IMR-90 (cell line): ENCODE data around the gene THRB. TPM values are rescaled to one million over a fixed set of nuclear protein-coding genes. Genes with fewer than 3 reads are reported as not detected.

Experiments used
- ATAC-seq: fragments of 200-7000 bp; cut with Tn5 transposase; 2 replicates; pipeline ENCODE4 v1.9.1; 2020; ENCODE audit warnings: low read depth, mild to moderate bottlenecking, moderate library complexity
- BruUV-seq: library from RNA; stranded (reverse); fragments of 400-500 nt; replicated peaks from 2 replicates; lab custom pipeline; 2021; lab: Mats Ljungman, UMichigan
- CTCF ChIA-PET: fragments of 300-600 bp; formaldehyde crosslinking; extraction: SDS; loops from one replicate; lab custom pipeline; 2021; ENCODE audit warnings: antibody characterized with exemption; lab: Yijun Ruan, JAX
- POLR2A ChIA-PET: fragments of 300-600 bp; sonication (Branson Sonifier 250); formaldehyde crosslinking; loops from one replicate; lab custom pipeline; 2022; ENCODE audit warnings: antibody characterized with exemption; ENCODE audit not compliant: unreplicated experiment; lab: Charles Lee
- DNase-seq: peaks from one replicate; pipeline ENCODE4 v3.0.0; 2013
- H2AFZ ChIP-seq: replicated peaks from 2 replicates; pipeline ENCODE3; 2013; ENCODE audit warnings: low read length, mild to moderate bottlenecking; ENCODE audit not compliant: poor library complexity
- H2AK5ac ChIP-seq: 2 replicates; pipeline ENCODE4 v1.6.1; 2013; ENCODE audit warnings: low read depth, low read length, inconsistent platforms
- H2AK9ac ChIP-seq: replicated peaks from 2 replicates; pipeline ENCODE3; 2013; ENCODE audit warnings: mild to moderate bottlenecking, low read depth, low read length, moderate library complexity; ENCODE audit not compliant: poor library complexity
- H2BK120ac ChIP-seq: 2 replicates; pipeline ENCODE4 v1.6.1; 2013; ENCODE audit warnings: low read depth, low read length, inconsistent platforms
- H2BK15ac ChIP-seq: 3 replicates; pipeline ENCODE4 v1.6.1; 2013; ENCODE audit warnings: low read depth, low read length, inconsistent platforms
- H2BK20ac ChIP-seq: 2 replicates; pipeline ENCODE4 v1.6.1; 2013; ENCODE audit warnings: low read depth, mild to moderate bottlenecking, inconsistent platforms, low read length, moderate library complexity
- H2BK5ac ChIP-seq: 2 replicates; pipeline ENCODE4 v1.6.1; 2013; ENCODE audit warnings: mild to moderate bottlenecking, low read depth, low read length, inconsistent platforms; ENCODE audit not compliant: poor library complexity, severe bottlenecking
- H3K14ac ChIP-seq: replicated peaks from 2 replicates; pipeline ENCODE4 v1.6.1; 2013; ENCODE audit warnings: low read depth, low read length, inconsistent platforms
- H3K18ac ChIP-seq: 2 replicates; pipeline ENCODE4 v1.6.1; 2013; ENCODE audit warnings: low read depth, low read length, control low read depth
- H3K23ac ChIP-seq: 2 replicates; pipeline ENCODE4 v1.6.1; 2013; ENCODE audit warnings: low read depth, low read length, inconsistent platforms
- H3K27ac ChIP-seq: 2 replicates; pipeline ENCODE4 v1.5.1; 2013; ENCODE audit warnings: mild to moderate bottlenecking, control low read depth, low read length; ENCODE audit not compliant: insufficient read depth
- H3K27me3 ChIP-seq: 2 replicates; pipeline ENCODE4 v1.6.1; 2013; ENCODE audit warnings: low read length; ENCODE audit not compliant: control insufficient read depth, insufficient read depth
- H3K36me3 ChIP-seq: 2 replicates; pipeline ENCODE4 v1.6.1; 2013; ENCODE audit warnings: low read length, mixed read lengths; ENCODE audit not compliant: control insufficient read depth, insufficient read depth
- H3K4ac ChIP-seq: 2 replicates; pipeline ENCODE4 v1.6.1; 2013; ENCODE audit warnings: low read depth, low read length, inconsistent platforms
- H3K4me1 ChIP-seq: 2 replicates; pipeline ENCODE4 v1.6.1; 2013; ENCODE audit warnings: low read length, mixed read lengths; ENCODE audit not compliant: control insufficient read depth, insufficient read depth
- H3K4me2 ChIP-seq: 2 replicates; pipeline ENCODE4 v1.6.1; 2013; ENCODE audit warnings: low read depth, mild to moderate bottlenecking, control low read depth, low read length, moderate library complexity
- H3K4me3 ChIP-seq: 2 replicates; pipeline ENCODE4 v1.5.1; 2013; ENCODE audit warnings: low read depth, mild to moderate bottlenecking, control low read depth, low read length, moderate library complexity; ENCODE audit not compliant: insufficient read depth
- H3K56ac ChIP-seq: 2 replicates; pipeline ENCODE4 v1.6.1; 2013; ENCODE audit warnings: low read length, inconsistent platforms; ENCODE audit not compliant: insufficient read depth; ENCODE audit errors: extremely low read depth
- H3K79me1 ChIP-seq, 2 experiments: 2 replicates each; pipeline ENCODE4 v1.6.1; 2013; ENCODE audit warnings: low read length in 2 of 2, inconsistent platforms in 1 of 2, low read depth in 1 of 2
- H3K9ac ChIP-seq: 2 replicates; pipeline ENCODE4 v1.6.1; 2013; ENCODE audit warnings: low read depth, low read length, control low read depth
- H3K9me1 ChIP-seq: 2 replicates; pipeline ENCODE4 v1.6.1; 2013; ENCODE audit warnings: low read length, inconsistent platforms; ENCODE audit not compliant: insufficient read depth
- H3K9me3 ChIP-seq: 2 replicates; pipeline ENCODE4 v1.6.1; 2013; ENCODE audit warnings: low read length; ENCODE audit not compliant: control insufficient read depth, insufficient read depth
- H4K20me1 ChIP-seq: 2 replicates; pipeline ENCODE4 v1.6.1; 2013; ENCODE audit warnings: low read length, inconsistent platforms; ENCODE audit not compliant: insufficient read depth
- H4K5ac ChIP-seq: 2 replicates; pipeline ENCODE4 v1.6.1; 2013; ENCODE audit warnings: mild to moderate bottlenecking, low read depth, low read length, control low read depth
- H4K8ac ChIP-seq, 2 experiments: 2 replicates each; pipeline ENCODE4 v1.6.1; 2013; ENCODE audit warnings: low read depth in 2 of 2, low read length in 2 of 2, control low read depth in 1 of 2, inconsistent platforms in 1 of 2
- H4K91ac ChIP-seq: 2 replicates; pipeline ENCODE4 v1.6.1; 2013; ENCODE audit warnings: low read depth, low read length, inconsistent platforms; ENCODE audit not compliant: insufficient read depth
- BHLHE40 ChIP-seq: fragments of 150-350 bp; IDR thresholded peaks from 2 replicates; pipeline ENCODE4 v1.6.1; 2016; ENCODE audit warnings: mild to moderate bottlenecking, low read depth, low read length
- CEBPB ChIP-seq: IDR thresholded peaks from 2 replicates; pipeline ENCODE4 v1.6.1; 2012; ENCODE audit warnings: low read depth, low read length, improper control_type of control experiment
- CHD1 ChIP-seq: IDR thresholded peaks from 2 replicates; pipeline ENCODE4 v1.6.1; 2012; ENCODE audit warnings: low read depth, low read length, improper control_type of control experiment
- CTCF ChIP-seq: conservative IDR thresholded peaks from 2 replicates; pipeline ENCODE4 v1.5.1; 2012; ENCODE audit warnings: mild to moderate bottlenecking, low read depth, low read length, improper control_type of control experiment
- ELK1 ChIP-seq: fragments of 150-350 bp; IDR thresholded peaks from 2 replicates; pipeline ENCODE4 v1.6.1; 2016; ENCODE audit warnings: low read depth, mild to moderate bottlenecking, low read length, moderate library complexity, borderline replicate concordance
- FOS ChIP-seq: fragments of 150-350 bp; IDR thresholded peaks from 2 replicates; pipeline ENCODE4 v1.6.1; 2016; ENCODE audit warnings: low read depth, low read length
- MAFK ChIP-seq: IDR thresholded peaks from 2 replicates; pipeline ENCODE4 v1.6.1; 2012; ENCODE audit warnings: low read depth, low read length, improper control_type of control experiment
- MAZ ChIP-seq: IDR thresholded peaks from 2 replicates; pipeline ENCODE4 v1.6.1; 2012; ENCODE audit warnings: low read depth, mild to moderate bottlenecking, low read length, improper control_type of control experiment, moderate library complexity, borderline replicate concordance
- MXI1 ChIP-seq: IDR thresholded peaks from 2 replicates; pipeline ENCODE4 v1.6.1; 2012; ENCODE audit warnings: low read depth, mild to moderate bottlenecking, low read length, moderate library complexity, borderline replicate concordance
- NFE2L2 ChIP-seq: fragments of 150-350 bp; IDR thresholded peaks from 2 replicates; pipeline ENCODE4 v1.6.1; 2016; ENCODE audit warnings: low read depth, mild to moderate bottlenecking, low read length
- POLR2A ChIP-seq: IDR thresholded peaks from 2 replicates; pipeline ENCODE4 v1.6.1; 2012; ENCODE audit warnings: mild to moderate bottlenecking, low read depth, low read length
- RAD21 ChIP-seq: IDR thresholded peaks from 2 replicates; pipeline ENCODE4 v1.6.1; 2012; ENCODE audit warnings: low read length, improper control_type of control experiment
- RCOR1 ChIP-seq: IDR thresholded peaks from 2 replicates; pipeline ENCODE4 v1.6.1; 2012; ENCODE audit warnings: mild to moderate bottlenecking, low read length, improper control_type of control experiment; ENCODE audit not compliant: insufficient replicate concordance
- RFX5 ChIP-seq: IDR thresholded peaks from 2 replicates; pipeline ENCODE4 v1.8.0; 2012; ENCODE audit warnings: low read depth, mild to moderate bottlenecking, low read length, moderate library complexity
- SMC3 ChIP-seq: fragments of 150-350 bp; IDR thresholded peaks from 2 replicates; pipeline ENCODE4 v1.6.1; 2016; ENCODE audit warnings: low read depth, mild to moderate bottlenecking, antibody characterized with exemption, low read length, moderate library complexity
- USF2 ChIP-seq: fragments of 150-350 bp; IDR thresholded peaks from 2 replicates; pipeline ENCODE4 v1.6.1; 2017; ENCODE audit warnings: mild to moderate bottlenecking, antibody characterized with exemption, low read length, low read depth
- dilution Hi-C: fragments of 300-500 bp; cut with HindIII; formaldehyde crosslinking; loops from one replicate; pipeline ENCODE4 v1.14.3; 2018; ENCODE audit warnings: low sequenced_read_pairs; ENCODE audit not compliant: unreplicated experiment
- in situ Hi-C: fragments of 300-500 bp; cut with MboI; formaldehyde crosslinking; loops from 3 replicates; pipeline ENCODE4 v1.14.3; 2019; ENCODE audit warnings: low sequenced_read_pairs, inconsistent platforms, mixed read lengths
- intact Hi-C: fragments of 100-400 bp; cut with micrococcal nuclease; formaldehyde crosslinking; loops from 2 replicates; pipeline ENCODE4 v1.10.0; 2022
- polyA plus RNA-seq, 3 experiments: library from polyadenylated mRNA; depleted of rRNA; stranded (reverse); fragments of >200 nt; gene quantifications; 2 replicates each; pipeline ENCODE4 v1.2.3, GENCODE V29; 2012; ENCODE audit warnings: low replicate concordance in 1 of 3
- total RNA-seq: library from RNA; depleted of rRNA; stranded (reverse); fragments of >200 nt; gene quantifications from 2 replicates; pipeline ENCODE4 v1.2.3, GENCODE V29; 2012

The THRB gene
- total and polyA plus RNA-seq, 2 of the 4 experiments (the other 2 are of a cell fraction): under 0.01 TPM; not detected in 1

- no peak overlapping the region for H3K4me2 ChIP-seq
- H3K36me3 ChIP-seq: no peaks in the 10 kb centered on the region
- ChIA-PET CTCF (no interaction called here), POLR2A (no interaction called here)
- DNase-seq (no peak), ATAC-seq (no peak)
- H2AK5ac ChIP-seq: no peak overlapping the region
- BruUV-seq: no TSS peak
- no peaks in the 10 kb centered on the region for H3K9me3 ChIP-seq
- no peaks in the 10 kb centered on the region for H3K27me3 ChIP-seq
- dilution Hi-C loops: no loop called here
- no peak overlapping the region for H2AFZ ChIP-seq
- in situ Hi-C loops: no loop called here
- H4K5ac ChIP-seq: no peak overlapping the region
- H2AK9ac ChIP-seq: no peak overlapping the region
- no peaks in the 10 kb centered on the region for H3K9me1 ChIP-seq
- H3K14ac ChIP-seq: no peak overlapping the region
- no peak overlapping the region for H4K91ac ChIP-seq
- H3K18ac ChIP-seq: no peak overlapping the region
- no peak overlapping the region for H3K4ac ChIP-seq
- H3K27ac ChIP-seq: no peak overlapping the region
- no peak overlapping the region for H3K4me3 ChIP-seq
- H3K9ac ChIP-seq: no peak overlapping the region
- H2BK15ac ChIP-seq: no peak overlapping the region
- no peaks in the 10 kb centered on the region for H3K79me1 ChIP-seq
- no peak for TF ChIP-seq RFX5
- TF ChIP-seq CEBPB: no peak
- TF ChIP-seq POLR2A: no peak
- TF ChIP-seq SMC3: no peak
- TF ChIP-seq RAD21: no peak
- no peak for TF ChIP-seq ELK1
- TF ChIP-seq NFE2L2: no peak
- TF ChIP-seq CTCF: no peak
- no peak for TF ChIP-seq MXI1
- TF ChIP-seq MAFK: no peak
- TF ChIP-seq USF2: no peak
- no peak for TF ChIP-seq RCOR1
- no peak for TF ChIP-seq MAZ
- no peak for TF ChIP-seq CHD1
- TF ChIP-seq BHLHE40: no peak
- TF ChIP-seq FOS: no peak
- intact Hi-C loops: no loop called here
- H4K20me1 ChIP-seq: no peaks in the 10 kb centered on the region
- H3K4me1 ChIP-seq: peaks cover 6% of the 10 kb centered on the region
- H3K23ac ChIP-seq: no peak overlapping the region
- no peak overlapping the region for H2BK20ac ChIP-seq
- H2BK120ac ChIP-seq: no peak overlapping the region
- H4K8ac ChIP-seq: no peak overlapping the region
- no peak overlapping the region for H2BK5ac ChIP-seq
- no peak overlapping the region for H3K56ac ChIP-seq
Measured at GRCh38 chr3:24155276-24155675, 339.4 kb downstream of the THRB start.
